Glutamatergic neuron (in vitro differentiated cells): ENCODE results near the gene RUVBL2. TPM values are rescaled to one million over a fixed set of nuclear protein-coding genes. Genes with fewer than 3 reads are reported as not detected.
A peak's percentile ranks its signal among the peaks of the same experiment; 100 is the strongest.

Experiments used
- DNase-seq: peaks from one replicate; pipeline ENCODE4 v3.0.0; 2022
- H3K27ac Mint-ChIP-seq: one replicate; pipeline ENCODE4 v1.8.0; 2020; ENCODE audit warnings: mild to moderate bottlenecking, mixed read lengths, inconsistent platforms; ENCODE audit not compliant: unreplicated experiment
- H3K27me3 Mint-ChIP-seq: one replicate; pipeline ENCODE4 v1.8.0; 2020; ENCODE audit warnings: mild to moderate bottlenecking, moderate library complexity, mixed read lengths, inconsistent platforms; ENCODE audit not compliant: unreplicated experiment
- H3K36me3 Mint-ChIP-seq: one replicate; pipeline ENCODE4 v1.8.0; 2020; ENCODE audit warnings: mild to moderate bottlenecking, mixed read lengths, inconsistent platforms; ENCODE audit not compliant: unreplicated experiment
- H3K4me1 Mint-ChIP-seq: one replicate; pipeline ENCODE4 v1.8.0; 2020; ENCODE audit warnings: mild to moderate bottlenecking, low read depth, mixed read lengths, inconsistent platforms; ENCODE audit not compliant: unreplicated experiment
- H3K4me3 Mint-ChIP-seq: one replicate; pipeline ENCODE4 v1.8.0; 2020; ENCODE audit warnings: mild to moderate bottlenecking, mixed read lengths, inconsistent platforms; ENCODE audit not compliant: unreplicated experiment
- H3K9me3 Mint-ChIP-seq: one replicate; pipeline ENCODE4 v1.8.0; 2020; ENCODE audit warnings: mild to moderate bottlenecking, moderate library complexity, mixed read lengths, inconsistent platforms; ENCODE audit not compliant: unreplicated experiment
- CTCF ChIP-seq: fragments of 200-600 bp; sonication (generic); IDR thresholded peaks from one replicate; pipeline ENCODE4 v1.5.0; 2021; ENCODE audit not compliant: partially characterized antibody, unreplicated experiment
- total RNA-seq: library from RNA; stranded (reverse); fragmentation: NEBNext Ultra II Directional; extraction: Animal tissue kit (Norgen Biotek cat#: 25700); gene quantifications from one replicate; pipeline ENCODE4 v1.2.1, GENCODE V29; 2021; ENCODE audit not compliant: unreplicated experiment

RUVBL2 gene
- total RNA-seq, 1 donor from 2014 or later = 60.9 TPM

- H3K27me3 Mint-ChIP-seq = peaks cover 5% of the 10 kb centered on the region
- H3K4me3 Mint-ChIP-seq = no peak overlapping the region
- no peak overlapping the region for H3K27ac Mint-ChIP-seq
- TF ChIP-seq CTCF = no peak
- H3K36me3 Mint-ChIP-seq = no peaks in the 10 kb centered on the region
- peaks cover 3% of the 10 kb centered on the region for H3K4me1 Mint-ChIP-seq
- DNase-seq = no peak
- H3K9me3 Mint-ChIP-seq = peaks cover 1% of the 10 kb centered on the region
These were observed 16.8 kb downstream of the RUVBL2 start for GRCh38 chr19:49010453-49010852.

GRCh38 chr19:49011194-49011593 lies 17.5 kb downstream of the RUVBL2 start:
- H3K27me3 Mint-ChIP-seq = peaks cover 5% of the 10 kb centered on the region
- H3K36me3 Mint-ChIP-seq = no peaks in the 10 kb centered on the region
- no peak for TF ChIP-seq CTCF
- no peaks in the 10 kb centered on the region for H3K9me3 Mint-ChIP-seq
- peaks cover 3% of the 10 kb centered on the region for H3K4me1 Mint-ChIP-seq
- H3K27ac Mint-ChIP-seq = no peak overlapping the region
- DNase-seq = no peak
- H3K4me3 Mint-ChIP-seq = no peak overlapping the region

GRCh38 chr19:49014123-49014869 lies 20.6 kb downstream of the RUVBL2 start:
- H3K27me3 Mint-ChIP-seq = peaks cover 9% of the 10 kb centered on the region
- no peaks in the 10 kb centered on the region for H3K9me3 Mint-ChIP-seq
- peak overlapping the region; percentile 8 for H3K4me3 Mint-ChIP-seq
- peak overlapping the region; percentile 72 for H3K27ac Mint-ChIP-seq
- no peak for DNase-seq
- no peaks in the 10 kb centered on the region for H3K36me3 Mint-ChIP-seq
- H3K4me1 Mint-ChIP-seq = peaks cover 3% of the 10 kb centered on the region
- no peak for TF ChIP-seq CTCF

GRCh38 chr19:49014870-49015255 lies 21.2 kb downstream of the RUVBL2 start:
- no peak for TF ChIP-seq CTCF
- Mint-ChIP-seq H3K4me3 (no peak overlapping the region), H3K9me3 (no peaks in the 10 kb centered on the region), H3K27ac (no peak overlapping the region), H3K36me3 (no peaks in the 10 kb centered on the region), H3K4me1 (peaks cover 3% of the 10 kb centered on the region), H3K27me3 (peaks cover 10% of the 10 kb centered on the region)
- DNase-seq = no peak

GRCh38 chr19:49016067-49016839 lies 22.6 kb downstream of the RUVBL2 start:
- H3K27ac Mint-ChIP-seq = no peak overlapping the region
- no peak for DNase-seq

More at GRCh38 chr19:49016067-49016839, 22.6 kb downstream of the RUVBL2 start:
- H3K4me1 Mint-ChIP-seq = peaks cover 3% of the 10 kb centered on the region
- no peaks in the 10 kb centered on the region for H3K36me3 Mint-ChIP-seq
- H3K4me3 Mint-ChIP-seq = no peak overlapping the region
- no peaks in the 10 kb centered on the region for H3K9me3 Mint-ChIP-seq
- TF ChIP-seq CTCF = no peak
- H3K27me3 Mint-ChIP-seq = peaks cover 14% of the 10 kb centered on the region
